GM12872 (cell line): Measurements from ENCODE around the gene ANKRD12.

Experiments used
- TF ChIP-seq, protein P1 (sequence below): IDR thresholded peaks from 3 replicates; pipeline ENCODE4 v1.5.1; 2011; ENCODE audit warnings: low read depth, mild to moderate bottlenecking, low read length, moderate library complexity; ENCODE audit not compliant: insufficient read depth

The ANKRD12 gene

DNA sequence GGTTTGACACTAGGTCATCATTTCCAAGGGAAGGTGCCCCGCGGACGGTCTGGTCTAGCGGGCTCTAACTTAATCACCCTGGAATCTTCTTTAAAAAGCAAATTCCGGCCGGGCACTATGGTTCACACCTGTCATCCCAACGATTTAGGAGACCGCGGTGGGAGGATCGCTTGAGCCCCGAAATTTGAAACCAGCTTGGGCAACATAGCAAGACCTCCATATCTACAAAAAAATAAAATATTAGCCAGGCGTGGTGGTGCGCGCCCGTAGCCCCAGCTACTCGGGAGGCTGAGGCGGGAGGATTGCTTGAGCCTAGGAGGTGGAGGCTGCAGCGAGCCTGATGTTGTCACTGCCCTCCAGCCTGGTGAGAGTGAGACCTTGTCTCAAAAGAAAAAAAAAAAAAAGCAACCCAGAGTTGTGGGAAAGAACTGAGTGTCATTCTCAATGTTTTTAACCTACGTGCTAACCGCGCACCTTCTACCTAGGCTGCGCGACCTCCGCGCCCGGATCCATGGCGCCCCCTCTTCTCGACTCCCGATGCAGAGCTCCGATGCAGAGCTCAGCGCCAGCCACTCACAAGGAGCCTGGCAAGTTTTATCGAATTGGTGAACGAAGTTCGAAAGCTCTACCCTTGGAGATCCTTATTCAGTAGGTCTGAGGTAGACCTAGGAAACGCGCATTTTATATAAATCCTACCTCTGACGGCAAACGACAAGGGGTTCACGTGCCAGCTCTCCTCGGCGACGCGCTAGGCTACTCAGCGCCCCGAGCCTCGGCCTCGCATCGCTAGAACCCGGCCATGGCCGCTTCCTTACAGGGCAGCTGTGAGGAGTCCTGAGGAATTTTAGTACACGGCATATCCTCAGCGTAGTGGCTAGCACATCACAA lies 197.1 kb downstream of the ANKRD12 start:
- TF ChIP-seq, protein P1, sequence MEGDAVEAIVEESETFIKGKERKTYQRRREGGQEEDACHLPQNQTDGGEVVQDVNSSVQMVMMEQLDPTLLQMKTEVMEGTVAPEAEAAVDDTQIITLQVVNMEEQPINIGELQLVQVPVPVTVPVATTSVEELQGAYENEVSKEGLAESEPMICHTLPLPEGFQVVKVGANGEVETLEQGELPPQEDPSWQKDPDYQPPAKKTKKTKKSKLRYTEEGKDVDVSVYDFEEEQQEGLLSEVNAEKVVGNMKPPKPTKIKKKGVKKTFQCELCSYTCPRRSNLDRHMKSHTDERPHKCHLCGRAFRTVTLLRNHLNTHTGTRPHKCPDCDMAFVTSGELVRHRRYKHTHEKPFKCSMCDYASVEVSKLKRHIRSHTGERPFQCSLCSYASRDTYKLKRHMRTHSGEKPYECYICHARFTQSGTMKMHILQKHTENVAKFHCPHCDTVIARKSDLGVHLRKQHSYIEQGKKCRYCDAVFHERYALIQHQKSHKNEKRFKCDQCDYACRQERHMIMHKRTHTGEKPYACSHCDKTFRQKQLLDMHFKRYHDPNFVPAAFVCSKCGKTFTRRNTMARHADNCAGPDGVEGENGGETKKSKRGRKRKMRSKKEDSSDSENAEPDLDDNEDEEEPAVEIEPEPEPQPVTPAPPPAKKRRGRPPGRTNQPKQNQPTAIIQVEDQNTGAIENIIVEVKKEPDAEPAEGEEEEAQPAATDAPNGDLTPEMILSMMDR: no peak

DNA sequence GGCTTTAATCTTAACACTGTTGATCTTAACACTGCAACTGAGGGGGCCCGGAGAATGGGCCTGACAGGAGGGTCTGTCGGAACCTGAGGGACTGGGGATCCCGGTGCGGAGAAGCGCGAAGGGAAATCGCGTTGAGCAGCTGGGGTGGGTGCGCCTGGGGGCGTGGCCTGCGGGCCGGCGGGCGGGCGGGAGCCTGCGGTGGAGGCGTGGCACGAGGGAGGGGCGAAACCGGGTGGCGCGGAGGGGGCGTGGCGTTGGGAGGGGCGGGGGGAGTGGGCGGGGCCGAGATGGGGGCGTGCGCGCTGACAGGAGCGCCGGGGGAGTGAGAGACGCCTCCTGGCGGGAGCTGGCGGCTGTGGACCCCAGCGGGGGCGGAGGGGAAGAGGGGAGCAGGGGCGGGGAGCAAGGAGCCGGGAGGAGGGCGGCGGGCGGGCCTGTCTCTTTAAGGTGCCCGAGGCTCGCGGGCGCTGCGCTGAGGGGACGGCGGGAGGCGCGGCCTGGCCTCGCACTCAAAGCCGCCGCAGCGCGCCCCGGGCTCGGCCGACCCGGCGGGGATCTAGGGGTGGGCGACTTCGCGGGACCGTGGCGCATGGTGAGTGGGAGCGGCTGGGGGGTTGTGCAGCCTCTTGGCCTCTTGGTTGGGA lies 197.9 kb downstream of the ANKRD12 start, which contains the start of gene TWSG1:
TWSG1 (plus strand) TSS at position 445 of the 644 bp plus-strand sequence. CDS start 2,457 bp downstream, outside the sequence.
- TF ChIP-seq, protein P1: peak; percentile 37; the same call in 1 of the 3 replicates

DNA sequence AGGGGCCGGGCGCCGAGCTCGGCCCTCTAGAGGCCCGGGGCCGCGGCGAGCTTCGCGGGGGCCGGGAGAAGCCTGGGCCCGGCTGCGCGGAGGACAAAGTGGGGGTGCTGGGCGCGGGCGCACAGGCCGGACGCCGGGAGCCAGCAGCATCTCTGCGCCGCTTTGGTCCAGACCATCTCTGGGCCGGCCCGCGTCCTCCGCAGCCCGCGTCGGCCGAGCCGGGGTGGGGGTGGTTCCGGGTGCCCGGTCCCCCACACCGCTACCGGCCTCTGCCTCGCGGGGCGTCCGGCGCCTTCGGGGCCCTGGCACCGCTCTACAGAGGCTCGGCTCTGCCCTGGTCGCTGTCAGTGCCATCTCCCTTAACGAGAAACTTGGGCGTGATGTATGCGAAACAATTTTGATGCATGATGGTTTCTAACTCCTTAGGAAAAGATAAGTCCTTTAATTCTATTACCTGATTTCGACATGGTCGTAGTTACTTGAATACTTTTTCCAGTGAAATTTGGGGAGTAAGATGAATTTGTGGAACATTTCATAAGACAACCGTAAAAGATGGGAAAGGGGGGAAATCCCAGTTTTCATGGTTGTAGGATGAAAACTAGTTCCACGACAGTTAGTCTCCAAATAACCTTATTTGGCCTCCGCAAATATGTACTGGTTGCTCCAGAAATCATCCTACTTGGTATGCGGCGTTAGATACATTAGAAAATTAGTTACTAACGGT lies 198.6 kb downstream of the ANKRD12 start:
- TF ChIP-seq, protein P1: no peak
